Fibroblast of skin of right biceps (primary cell): ENCODE results near the gene ADAMTS2.

Source experiments
- DNase-seq: peaks from one replicate; pipeline ENCODE4 v3.0.0-alpha.2; 2013

The ADAMTS2 gene

DNA sequence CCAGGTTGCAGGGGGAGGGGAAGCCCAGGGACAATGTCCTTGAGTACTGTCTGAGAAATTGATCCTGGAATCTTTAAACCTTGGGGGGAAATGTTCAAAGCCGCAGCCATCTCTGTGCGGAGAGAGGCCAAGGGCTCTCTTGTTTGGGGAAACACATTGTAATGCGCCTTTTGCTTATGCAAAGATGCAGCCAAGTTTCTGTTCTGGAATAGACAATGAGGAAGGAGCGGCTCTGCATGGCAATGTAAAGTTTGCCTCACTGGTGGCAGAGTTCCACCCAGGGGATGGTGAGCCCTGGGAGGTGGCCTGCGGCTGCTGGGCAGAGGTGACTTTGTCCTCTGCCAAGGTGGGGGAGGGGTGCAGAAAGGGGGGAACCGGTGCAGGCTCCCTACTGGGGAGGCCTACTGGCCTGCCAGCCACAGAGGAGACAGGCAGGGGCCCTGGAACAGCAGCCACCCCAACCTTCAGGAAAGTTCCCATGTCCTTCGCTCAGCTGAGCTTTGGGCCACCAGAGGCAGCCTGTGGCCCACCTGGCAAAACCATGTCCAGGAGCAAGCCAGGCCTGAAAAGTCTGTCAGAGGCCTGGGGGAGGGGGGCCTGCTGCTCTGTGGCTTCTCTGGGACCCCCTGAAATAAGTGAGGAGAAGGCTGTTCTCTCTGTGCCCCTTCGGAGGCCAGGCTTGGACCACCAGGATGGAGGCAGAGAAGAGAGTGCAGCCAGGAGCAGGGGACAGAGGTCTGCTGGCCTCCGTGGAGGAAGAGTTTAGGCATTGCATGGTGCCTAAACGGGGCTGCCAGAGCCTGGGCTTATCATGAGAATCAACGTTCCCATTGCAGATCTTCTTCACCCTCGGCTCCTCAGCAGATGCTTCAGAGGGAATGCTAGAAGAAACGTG lies 157.3 kb downstream of the ADAMTS2 start:
- no peak for DNase-seq

DNA sequence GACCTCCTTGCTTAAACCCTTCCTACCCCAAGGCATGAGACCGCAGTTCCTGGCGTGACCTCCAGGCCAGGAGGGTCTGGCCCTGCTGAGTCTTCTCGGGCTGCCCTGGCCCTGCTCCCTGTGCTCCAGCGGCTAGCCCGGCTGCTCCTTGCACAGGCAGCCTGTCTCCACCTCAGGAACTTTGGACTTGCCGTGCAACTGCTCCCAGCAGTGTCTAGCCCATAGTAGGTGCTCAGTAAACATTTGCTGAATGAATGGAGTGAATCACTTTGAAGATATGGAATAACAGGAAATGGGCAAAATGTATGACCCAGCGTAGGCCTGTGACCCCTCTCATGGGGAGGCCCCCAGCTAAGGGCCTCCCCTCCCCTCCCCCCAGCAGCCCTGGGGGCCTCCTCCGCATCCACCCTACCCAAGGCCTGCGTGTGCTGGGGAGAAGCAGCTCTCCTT lies 158.0 kb downstream of the ADAMTS2 start:
- DNase-seq = peak; percentile 12

- DNase-seq = no peak
Observed at GRCh38 chr5:179186801-179187200, 158.5 kb downstream of the ADAMTS2 start.

DNA sequence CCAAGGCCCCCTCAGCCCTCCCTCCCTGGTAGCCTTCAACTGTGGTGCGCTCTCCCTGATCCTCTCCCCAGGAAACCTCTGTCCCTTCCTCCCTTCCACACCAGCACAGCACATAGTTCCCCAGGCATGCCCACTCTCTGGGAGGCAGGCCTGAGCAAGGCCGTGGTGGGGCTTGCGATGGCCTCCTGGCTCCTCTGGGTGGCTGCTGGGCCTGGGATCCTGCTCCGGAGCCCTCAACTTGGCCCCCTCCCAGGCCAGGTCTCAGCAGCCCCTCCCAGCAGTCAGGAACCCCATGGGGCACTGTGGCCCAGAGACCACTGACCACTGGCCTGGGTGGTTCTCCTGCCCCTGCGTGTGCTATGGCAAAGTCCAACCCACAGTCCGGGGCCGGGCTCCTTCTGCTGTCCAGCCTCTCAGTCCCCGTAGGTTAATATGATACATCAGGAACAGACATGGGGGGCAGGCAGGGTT lies 159.3 kb downstream of the ADAMTS2 start:
- no peak for DNase-seq

DNA sequence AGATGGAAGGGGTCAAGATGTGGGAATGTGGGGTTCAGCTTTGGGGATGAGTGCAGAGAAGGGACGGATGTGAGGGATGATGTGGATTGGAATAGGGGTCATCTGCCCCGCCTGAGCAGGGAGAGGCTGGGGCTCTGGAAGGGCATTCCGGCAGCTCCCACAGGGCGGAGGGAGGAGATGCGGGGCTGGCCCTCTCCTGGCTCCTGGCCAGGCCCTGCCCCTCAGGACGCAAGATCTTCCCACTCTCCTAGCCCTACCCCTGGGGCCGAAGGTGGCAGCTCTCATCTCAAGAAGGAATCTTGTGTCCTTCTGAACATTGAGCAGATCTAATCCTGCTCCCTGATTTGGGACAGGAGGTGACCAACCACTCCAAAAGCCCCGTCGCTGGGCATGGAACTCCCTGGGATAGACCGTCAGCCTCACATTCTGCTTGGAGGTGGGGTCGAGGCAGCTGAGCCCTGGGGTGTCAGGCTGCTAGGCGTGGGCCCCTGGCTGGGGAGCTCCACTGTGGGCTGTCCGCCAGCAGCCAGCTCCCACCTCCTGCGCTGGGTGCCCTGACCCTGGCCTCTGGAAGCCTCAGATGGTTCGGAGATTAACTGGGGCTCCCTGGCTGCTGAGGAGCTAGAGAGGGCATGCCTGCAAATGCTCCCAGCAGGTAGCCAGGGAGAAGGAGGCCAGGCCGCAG lies 159.9 kb downstream of the ADAMTS2 start:
- DNase-seq = no peak

DNA sequence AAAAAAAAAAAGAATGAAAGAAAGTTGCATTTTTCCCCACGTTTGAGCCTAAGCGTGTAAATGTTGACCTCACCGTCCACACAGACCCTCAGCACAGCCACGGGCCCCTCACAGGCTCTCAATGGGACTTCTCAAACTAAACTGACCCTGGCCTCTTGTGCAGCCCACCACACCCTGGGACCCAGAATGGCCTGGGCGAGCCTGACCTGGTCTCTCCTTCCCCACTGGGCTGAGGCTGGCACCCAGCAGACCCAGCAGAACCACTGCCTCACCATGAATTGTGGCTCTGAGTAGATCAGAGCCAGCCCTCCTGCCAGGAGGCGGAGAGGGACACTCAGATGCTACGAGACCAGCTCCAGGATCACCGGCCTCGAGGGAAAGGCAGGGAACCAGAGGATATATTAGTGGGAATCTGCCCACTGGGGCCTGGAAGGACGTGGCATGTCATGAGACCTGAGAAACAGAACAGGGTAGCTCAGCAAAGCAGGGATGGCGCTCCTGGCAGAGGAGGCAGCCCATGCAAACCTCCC lies 160.7 kb downstream of the ADAMTS2 start:
- DNase-seq = no peak

DNA sequence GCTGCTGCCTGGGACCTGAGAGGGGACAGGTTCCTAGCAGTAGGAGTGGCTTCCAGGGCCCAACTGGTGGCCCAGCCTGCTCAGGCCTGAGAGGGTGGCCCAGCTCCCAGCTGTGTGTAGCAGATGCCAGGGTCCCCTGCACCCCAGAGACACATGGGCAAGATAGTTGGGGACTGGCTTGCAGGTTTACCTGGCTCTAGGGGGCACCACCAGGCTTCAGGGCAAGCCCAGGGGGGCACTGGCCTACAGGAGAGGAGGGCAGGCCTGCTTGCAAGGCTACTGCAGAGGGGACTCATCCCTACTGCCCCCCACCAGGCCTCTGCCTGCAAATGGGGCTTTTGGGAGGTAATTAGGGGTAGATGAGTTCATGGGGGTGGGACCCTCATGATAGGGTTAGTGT lies 161.8 kb downstream of the ADAMTS2 start:
- no peak for DNase-seq

- no peak for DNase-seq
Observed at GRCh38 chr5:179182601-179183000, 162.7 kb downstream of the ADAMTS2 start.

DNA sequence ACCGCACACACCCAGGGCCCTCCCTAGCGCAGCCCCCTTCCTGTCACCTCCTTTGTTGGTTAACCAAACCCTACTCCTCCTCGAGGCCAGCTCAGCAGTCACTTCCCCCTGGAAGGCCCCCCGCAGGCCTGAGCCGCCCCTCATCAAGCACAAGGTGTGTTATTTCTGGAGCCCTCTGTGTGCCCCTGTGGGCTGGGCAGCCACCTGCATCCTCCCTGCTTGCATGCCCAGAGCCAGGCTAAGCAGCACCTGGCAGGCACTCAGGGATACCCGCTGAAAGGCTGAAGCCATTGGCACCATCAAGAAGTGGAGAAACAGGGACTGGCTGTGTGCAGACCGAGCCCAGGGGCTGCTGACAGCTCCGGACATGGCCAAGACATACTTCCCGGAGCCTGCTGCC lies 163.3 kb downstream of the ADAMTS2 start:
- DNase-seq = no peak

- DNase-seq = no peak
Observed at GRCh38 chr5:179180921-179181645, 164.2 kb downstream of the ADAMTS2 start.

GRCh38 chr5:179180061-179180610 lies 165.1 kb downstream of the ADAMTS2 start:
- no peak for DNase-seq

GRCh38 chr5:179177711-179178575 lies 167.3 kb downstream of the ADAMTS2 start:
- no peak for DNase-seq

DNA sequence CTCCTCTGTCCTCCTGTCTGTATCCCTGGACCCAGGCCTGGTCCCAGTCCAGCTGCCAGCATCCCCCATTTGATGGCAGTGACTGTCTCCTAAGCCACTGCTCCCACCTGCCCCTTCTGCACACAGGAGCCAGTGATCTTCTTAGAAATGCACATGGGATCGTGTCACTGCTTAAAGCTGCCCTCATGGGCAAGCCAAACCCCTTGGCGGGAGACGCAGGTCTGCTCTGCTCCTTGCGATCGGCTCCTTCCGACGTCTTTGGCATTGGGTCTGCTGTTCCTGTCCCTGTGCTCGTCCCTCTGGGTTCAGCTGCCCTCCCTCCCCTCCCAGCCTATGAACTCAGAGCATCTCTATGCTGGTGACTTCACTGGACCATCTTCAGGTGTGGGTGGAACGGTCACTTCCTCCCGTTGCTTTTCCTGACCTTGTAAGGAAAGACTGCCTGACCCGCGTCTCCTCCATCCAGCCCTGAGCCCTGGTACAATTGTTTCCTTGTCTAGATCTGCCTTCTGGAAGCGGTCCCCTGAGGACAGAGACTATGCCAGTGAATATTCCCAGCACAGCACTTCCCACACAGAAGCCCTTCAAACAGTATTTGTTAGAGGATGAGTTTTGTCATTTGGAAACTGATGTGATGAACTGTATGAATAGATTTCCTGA lies 168.6 kb downstream of the ADAMTS2 start:
- DNase-seq = no peak

GRCh38 chr5:179176166-179176565 lies 169.1 kb downstream of the ADAMTS2 start:
- DNase-seq = no peak

DNA sequence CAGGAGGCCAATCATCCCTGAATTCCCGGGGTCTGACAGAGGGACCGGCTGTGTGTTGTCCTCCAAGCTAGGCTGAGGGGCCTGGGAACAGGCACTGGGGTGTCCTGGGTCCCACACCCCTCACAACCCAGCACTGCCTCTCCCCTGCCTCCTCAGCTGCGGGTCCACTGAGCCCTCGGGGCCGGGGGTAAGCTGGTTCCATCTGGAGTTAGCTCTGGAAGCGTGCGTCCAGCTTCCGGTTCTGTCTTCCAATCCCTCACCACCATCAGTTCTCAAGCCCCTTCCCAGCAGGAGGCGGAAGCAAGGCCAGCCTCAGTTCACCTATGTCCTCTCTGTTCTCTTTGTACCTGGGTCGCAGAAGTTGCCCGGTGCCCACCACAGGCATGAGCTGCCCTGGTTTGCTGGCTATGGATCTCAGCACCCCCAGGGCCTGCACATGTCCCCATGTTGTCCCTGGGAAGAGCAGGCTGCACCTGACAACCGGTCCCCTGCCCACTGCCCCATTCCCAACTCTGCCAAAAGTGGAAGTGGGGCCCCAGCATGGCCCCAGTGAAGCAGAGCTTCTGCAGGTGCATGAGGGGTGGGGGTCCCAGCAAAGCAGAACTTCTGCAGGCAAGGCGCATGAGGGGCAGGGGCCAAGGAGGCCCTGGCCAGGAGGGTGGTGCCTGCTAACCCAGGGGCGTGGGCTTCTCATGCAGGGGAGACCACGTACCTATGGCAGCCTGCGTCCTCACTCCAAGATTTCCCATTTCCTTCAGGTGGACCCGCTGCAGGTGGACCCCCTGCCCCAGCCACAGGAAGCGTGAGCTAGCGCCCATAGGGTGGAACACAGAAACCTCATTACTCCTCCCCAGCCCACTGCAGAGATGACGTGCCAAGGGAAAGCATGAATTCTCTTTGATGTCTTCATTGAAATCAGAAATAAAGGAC lies 173.2 kb downstream of the ADAMTS2 start:
- DNase-seq = no peak

- no peak for DNase-seq
Observed at GRCh38 chr5:179171251-179171815, 173.9 kb downstream of the ADAMTS2 start.

DNA sequence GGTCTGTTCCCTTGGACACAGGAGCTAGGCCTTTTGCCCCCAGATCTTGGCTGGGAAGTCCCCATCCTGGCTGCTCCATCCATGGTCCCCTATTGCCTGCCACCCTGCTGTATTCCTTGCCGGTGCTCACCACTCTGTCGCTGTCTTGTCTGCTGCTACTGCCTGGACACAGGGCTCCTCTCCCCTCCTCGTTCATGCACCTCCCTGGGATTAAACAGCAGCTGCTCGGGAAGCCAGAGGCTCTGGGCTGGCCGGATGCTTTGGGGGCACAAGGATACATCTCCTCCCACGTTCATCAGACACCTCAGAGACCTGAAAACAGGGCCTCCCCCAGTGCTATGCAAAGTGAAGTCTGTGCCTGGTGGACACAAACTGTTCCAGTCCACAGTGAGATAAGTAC lies 174.7 kb downstream of the ADAMTS2 start:
- DNase-seq = no peak

GRCh38 chr5:179169836-179170235 lies 175.4 kb downstream of the ADAMTS2 start:
- DNase-seq = no peak

DNA sequence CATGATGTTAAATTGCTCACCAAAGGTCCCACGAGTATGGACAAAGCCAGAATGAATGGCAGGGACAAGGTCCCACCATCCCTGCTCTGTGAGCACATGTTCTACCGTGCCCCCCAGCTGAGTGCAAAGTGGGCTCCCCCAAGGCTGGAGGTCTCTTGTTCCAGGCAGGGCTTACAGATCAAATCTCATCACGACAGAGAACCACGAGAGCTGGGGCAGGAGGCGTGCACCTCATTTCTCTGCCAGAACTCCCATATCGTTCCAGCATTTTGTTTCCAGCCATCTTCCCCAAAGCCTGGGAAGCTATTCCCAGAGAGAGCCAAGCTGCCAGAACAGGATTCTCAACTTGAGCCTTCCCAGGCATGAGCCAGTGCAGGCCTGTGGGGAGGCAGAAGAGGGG lies 176.6 kb downstream of the ADAMTS2 start:
- DNase-seq = no peak
